Naive thymus-derived CD8-positive, alpha-beta T cell (primary cell): ENCODE data around the gene CRYBB3. TPM values are rescaled to one million over a fixed set of nuclear protein-coding genes. Genes with fewer than 3 reads are reported as not detected.

Experiments used
- polyA plus RNA-seq, 3 donors: library from polyadenylated mRNA; unstranded; fragments of 300-500 nt; fragmentation: Illumina TruSeq; gene quantifications; one replicate each; pipeline ENCODE4 v1.2.3, GENCODE V29; 2021
- total RNA-seq, 8 experiments: library from RNA in 2 of 8; stranded (reverse) in 2 of 8; gene quantifications; one replicate each; pipeline ENCODE4 v1.2.3 and lab custom pipeline; 2021 to 2026

CRYBB3 gene
- total and polyA plus RNA-seq, 5 experiments from 2014 or later, result not detected

Other genes starting within 250 kb of the CRYBB3 start
- 1 to 10 TPM; 5.1 to 5.2 TPM for gene KIAA1671, start 247.1 kb upstream of the CRYBB3 start, total RNA-seq
- gene KIAA1671, start 247.1 kb upstream of the CRYBB3 start, polyA plus RNA-seq, result 1 to 10 TPM in 1 of 3 donors, under 1 TPM in 2; 0.33 to 2.7 (median 0.48) TPM
- gene CRYBB2, start 19.8 kb downstream of the CRYBB3 start, total RNA-seq, result not detected
- not detected for gene CRYBB2, start 19.8 kb downstream of the CRYBB3 start, polyA plus RNA-seq